OCI-LY1 (cell line): ENCODE results near the gene FIBP.

Experiments used
- H2AFZ ChIP-seq: fragments of 200-600 bp; sonication (generic), shearing (Covaris generic); 2 replicates; pipeline ENCODE4 v1.6.0; 2014; ENCODE audit warnings: antibody characterized with exemption, mild to moderate bottlenecking, low read length
- H3F3A ChIP-seq: fragments of 200-600 bp; sonication (generic), shearing (Covaris generic); 2 replicates; pipeline ENCODE4 v1.6.0; 2014; ENCODE audit warnings: mild to moderate bottlenecking, antibody characterized with exemption, low read length, moderate library complexity; ENCODE audit not compliant: insufficient read depth
- H3K27ac ChIP-seq: fragments of 200-600 bp; sonication (generic); 2 replicates; pipeline ENCODE4 v1.5.1; 2014; ENCODE audit warnings: low read length, mixed run types, mild to moderate bottlenecking, low read depth; ENCODE audit not compliant: poor library complexity, severe bottlenecking
- H3K27me3 ChIP-seq: fragments of 200-600 bp; sonication (generic); 2 replicates; pipeline ENCODE4 v1.6.0; 2014; ENCODE audit warnings: antibody characterized with exemption, mild to moderate bottlenecking, low read length, moderate library complexity; ENCODE audit not compliant: insufficient read depth
- H3K36me3 ChIP-seq: fragments of 200-600 bp; sonication (generic); 2 replicates; pipeline ENCODE4 v1.6.1; 2014; ENCODE audit warnings: mild to moderate bottlenecking, antibody characterized with exemption, low read length, moderate library complexity, mixed read lengths; ENCODE audit not compliant: insufficient read depth
- H3K4me1 ChIP-seq: fragments of 200-600 bp; sonication (generic); 2 replicates; pipeline ENCODE4 v1.5.1; 2014; ENCODE audit warnings: mild to moderate bottlenecking, low read length, moderate library complexity; ENCODE audit not compliant: insufficient read depth, severe bottlenecking
- H3K4me2 ChIP-seq: fragments of 200-600 bp; sonication (generic), shearing (Covaris generic); 2 replicates; pipeline ENCODE4 v1.6.1; 2014; ENCODE audit warnings: low read length
- H3K4me3 ChIP-seq: fragments of 200-600 bp; sonication (generic); 2 replicates; pipeline ENCODE4 v1.5.1; 2014; ENCODE audit warnings: low read length, low read depth, mild to moderate bottlenecking, mixed read lengths; ENCODE audit not compliant: poor library complexity, severe bottlenecking
- H3K79me2 ChIP-seq: fragments of 200-600 bp; shearing (Covaris generic); 2 replicates; pipeline ENCODE4 v1.6.1; 2016; ENCODE audit warnings: mixed run types, low read length, mixed read lengths; ENCODE audit not compliant: insufficient read depth
- H3K9ac ChIP-seq: fragments of 200-600 bp; sonication (generic), shearing (Covaris generic); 2 replicates; pipeline ENCODE4 v1.6.1; 2014; ENCODE audit warnings: mild to moderate bottlenecking, low read length, mixed read lengths
- H3K9me2 ChIP-seq: fragments of 200-600 bp; sonication (generic), shearing (Covaris generic); 2 replicates; pipeline ENCODE4 v1.6.1; 2014; ENCODE audit warnings: low read depth, mild to moderate bottlenecking, low read length, mixed read lengths
- H3K9me3 ChIP-seq: fragments of 200-600 bp; shearing (Covaris generic); 2 replicates; pipeline ENCODE4 v1.6.1; 2014; ENCODE audit warnings: low read length, mixed read lengths
- H4K20me1 ChIP-seq: fragments of 200-600 bp; sonication (generic), shearing (Covaris generic); 2 replicates; pipeline ENCODE4 v1.6.0; 2016; ENCODE audit warnings: mild to moderate bottlenecking, low read length; ENCODE audit not compliant: insufficient read depth
- CTCF ChIP-seq: fragments of 200-600 bp; sonication (generic), shearing (Covaris generic); IDR thresholded peaks from 2 replicates; pipeline ENCODE4 v1.5.1; 2017; ENCODE audit warnings: mild to moderate bottlenecking, antibody characterized with exemption, low read length, moderate library complexity, mixed read lengths
- EZH2 ChIP-seq: fragments of 200-600 bp; sonication (generic), shearing (Covaris generic); IDR thresholded peaks from 2 replicates; pipeline ENCODE4 v1.8.0; 2017; ENCODE audit warnings: borderline replicate concordance, mixed run types, mild to moderate bottlenecking, antibody characterized with exemption, low read length, moderate library complexity, mixed read lengths

FIBP gene

GRCh38 chr11:65903715-65904114 lies 15.4 kb upstream of the FIBP start:
- H3K9me3 ChIP-seq: no peaks in the 10 kb centered on the region
- no peaks in the 10 kb centered on the region for H3K9me2 ChIP-seq
- H3K27ac ChIP-seq: no peak overlapping the region
- H2AFZ ChIP-seq: no peak overlapping the region
- H4K20me1 ChIP-seq: no peaks in the 10 kb centered on the region
- peaks cover 19% of the 10 kb centered on the region for H3K4me1 ChIP-seq
- peaks cover 8% of the 10 kb centered on the region; the same call in 1 of the 2 replicates for H3K27me3 ChIP-seq
- no peak overlapping the region for H3K4me2 ChIP-seq
- H3K79me2 ChIP-seq: no peaks in the 10 kb centered on the region
- H3K9ac ChIP-seq: no peak overlapping the region
- no peak overlapping the region for H3K4me3 ChIP-seq
- no peak for TF ChIP-seq CTCF
- no peak for TF ChIP-seq EZH2
- H3K36me3 ChIP-seq: no peaks in the 10 kb centered on the region
- H3F3A ChIP-seq: no peaks in the 10 kb centered on the region

GRCh38 chr11:65903068-65903481 lies 14.8 kb upstream of the FIBP start:
- H4K20me1 ChIP-seq: no peaks in the 10 kb centered on the region
- H3K27ac ChIP-seq: no peak overlapping the region
- no peak overlapping the region for H3K4me3 ChIP-seq
- no peak overlapping the region for H2AFZ ChIP-seq
- peaks cover 19% of the 10 kb centered on the region for H3K4me1 ChIP-seq
- H3K79me2 ChIP-seq: no peaks in the 10 kb centered on the region
- H3K36me3 ChIP-seq: no peaks in the 10 kb centered on the region
- no peak for TF ChIP-seq EZH2
- TF ChIP-seq CTCF: no peak
- H3K9ac ChIP-seq: no peak overlapping the region
- H3F3A ChIP-seq: no peaks in the 10 kb centered on the region
- no peaks in the 10 kb centered on the region for H3K9me3 ChIP-seq
- peaks cover 13% of the 10 kb centered on the region for H3K27me3 ChIP-seq
- H3K9me2 ChIP-seq: no peaks in the 10 kb centered on the region
- no peak overlapping the region for H3K4me2 ChIP-seq

- H3K9me3 ChIP-seq: no peaks in the 10 kb centered on the region
- peak overlapping the region; percentile 57 for H3K4me3 ChIP-seq
- TF ChIP-seq EZH2: no peak
- no peaks in the 10 kb centered on the region for H3K79me2 ChIP-seq
- no peaks in the 10 kb centered on the region for H4K20me1 ChIP-seq
- H3K9ac ChIP-seq: no peak overlapping the region
- H3K27me3 ChIP-seq: peaks cover 9% of the 10 kb centered on the region; the same call in 1 of the 2 replicates
- no peaks in the 10 kb centered on the region for H3K36me3 ChIP-seq
- peak overlapping the region; percentile 68 for H3K4me2 ChIP-seq
- H3F3A ChIP-seq: no peaks in the 10 kb centered on the region
- no peak overlapping the region for H2AFZ ChIP-seq
- peaks cover 19% of the 10 kb centered on the region for H3K4me1 ChIP-seq
- H3K27ac ChIP-seq: no peak overlapping the region
- no peaks in the 10 kb centered on the region for H3K9me2 ChIP-seq
Measured at GRCh38 chr11:65900899-65901180, 12.6 kb upstream of the FIBP start.

GRCh38 chr11:65900125-65900898 lies 12.0 kb upstream of the FIBP start, which contains the start of gene FOSL1:
TSS of gene FOSL1 (minus strand) at chr11:65900388. CDS start at chr11:65900339, 49 bp downstream.
- no peak within 1 kb of the TSS for H3K27ac ChIP-seq
- H3F3A ChIP-seq: no peaks in the 10 kb centered on the region
- H3K27me3 ChIP-seq: peaks cover 9% of the 10 kb centered on the region; the same call in 1 of the 2 replicates
- peak within 1 kb of the TSS; percentile 57 for H3K4me3 ChIP-seq
- no peaks in the 10 kb centered on the region for H3K9me3 ChIP-seq
- no peak within 1 kb of the TSS for H2AFZ ChIP-seq
- H3K9ac ChIP-seq: peak within 1 kb of the TSS; percentile 21; the same call in 1 of the 2 replicates
- peak within 1 kb of the TSS; percentile 68 for H3K4me2 ChIP-seq
- peaks cover 19% of the 10 kb centered on the region for H3K4me1 ChIP-seq
- no peaks in the 10 kb centered on the region for H3K79me2 ChIP-seq
- H4K20me1 ChIP-seq: no peaks in the 10 kb centered on the region
- H3K9me2 ChIP-seq: no peaks in the 10 kb centered on the region
- no peaks in the 10 kb centered on the region for H3K36me3 ChIP-seq
- TF ChIP-seq EZH2 (no peak), CTCF (no peak)
